Left lung (tissue), 10 donors: ENCODE measurements around the gene RAB5IF. TPM values are rescaled to one million over a fixed set of nuclear protein-coding genes. Genes with fewer than 3 reads are reported as not detected.

ENCODE experiments used
- ATAC-seq: fragments of 200-7000 bp; cut with Tn5 transposase; one replicate; pipeline ENCODE4 v1.9.1; 2020; ENCODE audit warnings: moderate library complexity
- DNase-seq, 4 donors: peaks; one replicate each; pipeline ENCODE4 v3.0.0-alpha.2; 2013 to 2020
- H3K27ac ChIP-seq, 2 donors: fragments of 200-600 bp; sonication (generic) in 1 of 2; one replicate each; pipeline versions ENCODE4 v1.5.0 to v1.8.0; 2020 to 2021
- H3K27me3 ChIP-seq, 2 donors: fragments of 200-600 bp; sonication (generic) in 1 of 2; one replicate each; pipeline versions ENCODE4 v1.5.0 to v1.8.0; 2020 to 2021
- H3K36me3 ChIP-seq, 2 donors: fragments of 200-600 bp; sonication (generic) in 1 of 2; one replicate each; pipeline versions ENCODE4 v1.5.0 to v1.8.0; 2020 to 2021
- H3K4me1 ChIP-seq, 2 donors: fragments of 200-600 bp; one replicate each; pipeline ENCODE4 v1.8.0; 2021
- H3K4me3 ChIP-seq, 2 donors: fragments of 200-600 bp; sonication (generic) in 1 of 2; one replicate each; pipeline versions ENCODE4 v1.5.0 to v1.8.0; 2020 to 2021; ENCODE audit warnings: mild to moderate bottlenecking in 1 of 2
- H3K9me3 ChIP-seq, 2 donors: fragments of 200-600 bp; sonication (generic) in 1 of 2; one replicate each; pipeline versions ENCODE4 v1.5.0 to v1.8.0; 2020 to 2021
- intact Hi-C, 2 donors: fragments of 100-400 bp; cut with DNase I; formaldehyde crosslinking; loops; one replicate each; pipeline versions ENCODE4 v1.11.2 to v1.14.2; 2022
- polyA plus RNA-seq, 6 donors: library from polyadenylated mRNA; unstranded; fragments of 120-200 nt; gene quantifications; one replicate each; pipeline ENCODE4 v1.2.1, GENCODE V29; 2013; ENCODE audit not compliant: insufficient read length in 6 of 6
- total RNA-seq, 2 donors: library from RNA; stranded (reverse); fragmentation: NEBNext Ultra II Directional; extraction: Animal tissue kit (Norgen Biotek cat#: 25700); gene quantifications; one replicate each; pipeline ENCODE4 v1.2.1, GENCODE V29; 2021
- TF ChIP-seq, protein P1 (sequence below), 2 donors: fragments of 200-600 bp; sonication (generic) in 1 of 2; IDR thresholded peaks; one replicate each; pipeline versions ENCODE4 v1.5.0 to v1.8.0; 2021; ENCODE audit warnings: antibody characterized with exemption in 2 of 2
- donor health status: DM: no; HTN: yes; CAD: no.
- donor health status: DM: no; HTN: no; CAD: no.

Gene RAB5IF
- total and polyA plus RNA-seq, 8 donors, result 42.2 to 167 (median 48.3) TPM

DNA sequence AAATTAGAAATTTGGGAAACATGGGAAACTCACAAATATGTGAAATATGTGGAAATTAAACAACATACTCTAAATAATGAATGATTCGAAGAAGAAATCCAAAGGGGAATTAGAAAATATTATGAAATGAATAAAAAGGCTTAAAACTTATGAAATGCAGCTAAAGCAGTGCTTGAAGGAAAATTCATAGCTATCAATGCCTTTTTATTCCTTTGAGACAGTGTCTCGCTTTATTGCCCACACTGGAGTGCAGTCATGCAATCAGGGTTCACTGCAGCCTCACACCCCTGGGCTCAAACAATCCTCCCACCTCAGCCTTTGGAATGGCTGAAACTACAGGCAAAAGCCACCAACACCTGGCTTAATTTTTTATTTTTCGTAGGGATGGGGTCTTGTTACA lies 40.1 kb upstream of the RAB5IF start:
- no peaks in the 10 kb centered on the region for H3K36me3 ChIP-seq
- H3K9me3 ChIP-seq, result peaks cover 0 to 11% of the 10 kb centered on the region in 2 donors
- intact Hi-C loops, result no loop called here
- ATAC-seq, result no peak
- TF ChIP-seq, protein P1, sequence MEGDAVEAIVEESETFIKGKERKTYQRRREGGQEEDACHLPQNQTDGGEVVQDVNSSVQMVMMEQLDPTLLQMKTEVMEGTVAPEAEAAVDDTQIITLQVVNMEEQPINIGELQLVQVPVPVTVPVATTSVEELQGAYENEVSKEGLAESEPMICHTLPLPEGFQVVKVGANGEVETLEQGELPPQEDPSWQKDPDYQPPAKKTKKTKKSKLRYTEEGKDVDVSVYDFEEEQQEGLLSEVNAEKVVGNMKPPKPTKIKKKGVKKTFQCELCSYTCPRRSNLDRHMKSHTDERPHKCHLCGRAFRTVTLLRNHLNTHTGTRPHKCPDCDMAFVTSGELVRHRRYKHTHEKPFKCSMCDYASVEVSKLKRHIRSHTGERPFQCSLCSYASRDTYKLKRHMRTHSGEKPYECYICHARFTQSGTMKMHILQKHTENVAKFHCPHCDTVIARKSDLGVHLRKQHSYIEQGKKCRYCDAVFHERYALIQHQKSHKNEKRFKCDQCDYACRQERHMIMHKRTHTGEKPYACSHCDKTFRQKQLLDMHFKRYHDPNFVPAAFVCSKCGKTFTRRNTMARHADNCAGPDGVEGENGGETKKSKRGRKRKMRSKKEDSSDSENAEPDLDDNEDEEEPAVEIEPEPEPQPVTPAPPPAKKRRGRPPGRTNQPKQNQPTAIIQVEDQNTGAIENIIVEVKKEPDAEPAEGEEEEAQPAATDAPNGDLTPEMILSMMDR (IDR thresholded peaks at IDR 0.05), result no peak
- H3K27me3 ChIP-seq, result no peaks in the 10 kb centered on the region
- H3K27ac ChIP-seq, result no peak overlapping the region
- H3K4me1 ChIP-seq, result no peaks in the 10 kb centered on the region
- no peak for DNase-seq
- no peak overlapping the region for H3K4me3 ChIP-seq

DNA sequence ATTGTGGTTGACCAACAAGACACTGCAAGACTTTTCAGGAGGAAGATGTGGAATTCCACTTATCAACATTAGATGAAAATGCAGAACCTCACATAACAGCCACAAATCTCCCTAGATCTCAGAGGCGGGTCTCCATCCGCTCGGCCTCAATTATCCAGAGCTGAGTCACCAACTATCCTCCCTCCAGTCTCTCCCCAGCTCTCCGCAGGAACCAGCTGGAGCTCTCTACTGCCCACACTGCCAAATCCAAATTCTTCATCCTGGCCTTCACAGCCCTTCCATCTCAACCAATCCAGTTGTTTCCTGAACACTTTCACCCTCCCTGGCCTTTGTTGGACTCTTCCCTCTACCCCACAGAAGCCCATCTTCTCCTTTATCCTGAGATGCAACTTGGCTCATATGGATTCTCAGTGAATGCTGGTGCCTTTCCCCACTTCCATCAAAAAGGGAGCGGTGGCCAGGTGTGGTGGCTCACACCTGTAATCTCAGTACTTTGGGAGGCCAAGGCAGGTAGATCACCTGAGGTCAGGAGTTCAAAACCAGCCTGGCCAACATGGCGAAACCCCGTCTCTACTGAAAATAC lies 35.6 kb upstream of the RAB5IF start:
- H3K4me1 ChIP-seq, result peaks cover 4 to 14% of the 10 kb centered on the region in 2 donors
- no peak overlapping the region for H3K27ac ChIP-seq
- H3K27me3 ChIP-seq, result peaks cover 0 to 18% of the 10 kb centered on the region in 2 donors
- ATAC-seq (no peak), DNase-seq (no peak)
- peaks cover 0 to 10% of the 10 kb centered on the region in 2 donors for H3K9me3 ChIP-seq
- H3K4me3 ChIP-seq, result no peak overlapping the region
- no peaks in the 10 kb centered on the region for H3K36me3 ChIP-seq
- TF ChIP-seq, protein P1 (IDR thresholded peaks at IDR 0.05), result no peak
- intact Hi-C loops, result no loop called here

DNA sequence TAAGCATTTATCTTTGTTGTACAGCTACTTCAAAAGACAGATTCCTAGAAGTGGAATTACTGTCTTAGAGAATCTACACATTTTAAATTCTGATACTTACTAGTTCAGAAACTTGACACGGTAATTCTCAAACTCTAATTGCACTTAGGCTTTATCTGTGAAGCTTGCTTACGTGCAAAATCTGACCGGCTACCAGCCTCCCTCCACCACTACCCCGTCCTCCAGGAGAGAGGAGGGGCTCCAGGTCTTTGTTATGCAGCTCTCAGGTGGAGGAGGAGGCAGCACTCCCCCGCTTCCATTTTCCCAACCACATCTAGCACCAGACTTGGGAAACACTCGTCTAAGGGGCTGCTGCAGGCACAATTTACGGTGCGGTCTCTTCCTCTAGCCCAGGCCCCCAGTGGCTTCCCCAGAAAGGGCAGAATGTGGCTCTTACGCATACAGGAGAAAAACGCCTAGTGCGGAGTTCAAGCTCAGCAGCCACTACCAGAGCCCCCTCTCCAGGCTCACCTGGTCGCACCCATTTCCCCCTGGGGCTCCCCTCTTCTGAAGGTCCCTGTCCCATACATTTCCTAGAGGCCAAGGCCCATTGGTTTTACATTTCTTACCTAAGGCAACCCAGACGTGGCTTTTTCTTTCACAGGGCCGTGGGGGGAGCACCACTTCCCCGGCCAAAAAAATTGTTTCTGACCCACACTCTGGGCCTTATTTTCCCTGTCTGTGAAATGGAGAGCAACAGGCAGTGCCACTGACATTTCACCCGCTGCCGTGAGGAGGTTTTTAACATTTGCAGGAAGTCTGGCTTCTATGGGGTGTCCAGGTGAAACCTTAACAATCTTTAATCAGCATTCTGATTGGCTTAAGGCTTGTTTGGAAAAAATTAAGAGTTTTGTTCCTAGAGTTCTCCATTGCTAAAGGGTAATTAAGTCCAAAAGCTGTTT lies 33.7 kb upstream of the RAB5IF start:
- TF ChIP-seq, protein P1 (IDR thresholded peaks at IDR 0.05), result no peak
- intact Hi-C loops, result no loop called here

DNA sequence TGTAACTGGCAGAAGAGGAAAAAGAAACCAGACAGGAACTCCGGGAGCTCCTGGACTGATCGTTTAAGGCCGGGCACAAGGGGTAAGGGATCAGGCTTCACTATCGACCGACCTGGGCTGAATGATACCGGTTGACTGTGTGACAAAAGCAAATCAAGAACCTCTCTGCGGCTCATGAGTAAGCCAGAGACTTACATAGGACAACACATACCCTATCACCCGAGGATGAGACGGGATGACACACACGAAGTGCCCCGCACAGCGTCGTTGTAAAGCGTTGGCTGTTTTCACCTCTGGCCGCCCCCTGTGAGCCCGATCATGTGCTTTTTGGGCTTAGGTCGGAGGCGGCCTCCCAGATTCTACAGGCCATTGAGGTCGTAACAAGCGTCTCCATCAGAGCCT lies 32.9 kb upstream of the RAB5IF start:
- H3K36me3 ChIP-seq, result no peaks in the 10 kb centered on the region
- DNase-seq, result peak in 1 of 4 donors; percentile 29
- no peaks in the 10 kb centered on the region for H3K9me3 ChIP-seq
- peak overlapping the region; percentile 83 to 90 for H3K27ac ChIP-seq
- H3K4me3 ChIP-seq, result peak overlapping the region; percentile 72 to 83
- peak; percentile 20 for ATAC-seq
- H3K27me3 ChIP-seq, result peaks cover 0 to 18% of the 10 kb centered on the region in 2 donors
- intact Hi-C loops, result no loop called here
- H3K4me1 ChIP-seq, result peaks cover 4 to 22% of the 10 kb centered on the region in 2 donors
- TF ChIP-seq, protein P1 (IDR thresholded peaks at IDR 0.05), result no peak

More for the DNA sequence above, 33.7 kb upstream of the RAB5IF start:
- Histone ChIP-seq H3K9me3 (no peaks in the 10 kb centered on the region), H3K4me3 (no peak overlapping the region), H3K27ac (peak overlapping the region; percentile 83 to 90), H3K36me3 (no peaks in the 10 kb centered on the region), H3K27me3 (peaks cover 0 to 18% of the 10 kb centered on the region in 2 donors), H3K4me1 (peaks cover 4 to 22% of the 10 kb centered on the region in 2 donors)
- DNase-seq (peak in 1 of 4 donors; percentile 66), ATAC-seq (no peak)
